HCT116 (cell line): ENCODE measurements around the gene SH3TC2. TPM values are rescaled to one million over a fixed set of nuclear protein-coding genes. Genes with fewer than 3 reads are reported as not detected.
A peak's percentile ranks its signal among the peaks of the same experiment; 100 is the strongest.

Experiments
- ATAC-seq: fragments of 200-7000 bp; cut with Tn5 transposase; 2 replicates; pipeline ENCODE4 v1.9.1; 2020; ENCODE audit warnings: mild to moderate bottlenecking, moderate library complexity
- BruUV-seq: library from RNA; stranded (reverse); fragments of 400-500 nt; replicated peaks from 2 replicates; lab custom pipeline; 2021; lab: Mats Ljungman, UMichigan
- CTCF ChIA-PET: fragments of 300-600 bp; sonication (Branson Sonifier 250); formaldehyde crosslinking; loops from one replicate; lab custom pipeline; 2021; ENCODE audit warnings: antibody characterized with exemption; lab: Charles Lee
- POLR2A ChIA-PET: fragments of 300-600, 350-600 bp; sonication (Branson Sonifier 250); formaldehyde crosslinking; loops from one replicate; lab custom pipeline; 2021; ENCODE audit warnings: antibody characterized with exemption; lab: Charles Lee
- RAD21 ChIA-PET, 2 experiments: fragments of 300-600 bp; sonication (Branson Sonifier 250); formaldehyde crosslinking; loops; one replicate each; lab custom pipeline; 2023; ENCODE audit warnings: low total read pairs in 2 of 2; ENCODE audit not compliant: uncharacterized antibody in 2 of 2, unreplicated experiment in 2 of 2, low non-redundant PET in 1 of 2; lab: Charles Lee
- DNase-seq: peaks from one replicate; pipeline ENCODE4 v3.0.0-alpha.2; 2010; ENCODE audit warnings: low read depth, low spot score
- H2AFZ ChIP-seq: fragments of 200-600 bp; shearing (Covaris generic), sonication (generic); 2 replicates; pipeline ENCODE4 v1.6.1; 2017; ENCODE audit warnings: low read depth, mixed run types, mixed read lengths, antibody characterized with exemption, low read length; ENCODE audit not compliant: poor library complexity, severe bottlenecking
- H3K27ac ChIP-seq: 2 replicates; pipeline ENCODE4 v1.5.1; 2012; ENCODE audit warnings: low read depth, low read length
- H3K27me3 ChIP-seq: fragments of 200-600 bp; sonication (generic); 2 replicates; pipeline ENCODE4 v1.6.1; 2016; ENCODE audit warnings: mixed run types, low read length, mixed read lengths; ENCODE audit not compliant: insufficient read depth
- H3K36me3 ChIP-seq, 2 experiments: fragments of 200-500 bp in 1 of 2; fragments of 200-600 bp in 1 of 2; sonication (Bioruptor generic) in 1 of 2; sonication (generic) in 1 of 2; 2 replicates each; pipeline versions ENCODE4 v1.5.1 to v1.6.1; 2014 to 2016; ENCODE audit warnings: low read length in 2 of 2, inconsistent platforms in 1 of 2, mixed read lengths in 1 of 2, mixed run types in 1 of 2; ENCODE audit not compliant: insufficient read depth in 2 of 2, control insufficient read depth in 1 of 2
- H3K4me1 ChIP-seq, 2 experiments: fragments of 200-600 bp in 1 of 2; sonication (generic) in 1 of 2; 2 replicates each; pipeline versions ENCODE4 v1.5.1 to v1.6.1; 2012 to 2017; ENCODE audit warnings: low read length in 2 of 2, inconsistent platforms in 1 of 2, mild to moderate bottlenecking in 1 of 2, mixed read lengths in 1 of 2, mixed run types in 1 of 2, moderate library complexity in 1 of 2; ENCODE audit not compliant: insufficient read depth in 2 of 2, control insufficient read depth in 1 of 2
- H3K4me2 ChIP-seq: fragments of 200-600 bp; sonication (generic); 2 replicates; pipeline ENCODE4 v1.6.1; 2017; ENCODE audit warnings: mixed run types, low read length, mixed read lengths
- H3K4me3 ChIP-seq, 2 experiments: fragments of 200-600 bp in 1 of 2; sonication (generic) in 1 of 2; replicated peaks in 1 of 2; 2 replicates each; pipeline ENCODE4 v1.5.1; 2011 to 2016; ENCODE audit warnings: low read length in 2 of 2, control low read depth in 1 of 2, low read depth in 1 of 2, mild to moderate bottlenecking in 1 of 2, mixed read lengths in 1 of 2, mixed run types in 1 of 2
- H3K79me2 ChIP-seq: fragments of 200-600 bp; sonication (generic); 2 replicates; pipeline ENCODE4 v1.6.1; 2017; ENCODE audit warnings: mild to moderate bottlenecking, mixed run types, low read length, moderate library complexity, mixed read lengths; ENCODE audit not compliant: insufficient read depth
- H3K9ac ChIP-seq: fragments of 200-600 bp; sonication (generic); 2 replicates; pipeline ENCODE4 v1.6.1; 2016; ENCODE audit warnings: low read length, mixed read lengths
- H3K9me2 ChIP-seq: fragments of 200-600 bp; sonication (generic), shearing (Covaris generic); 2 replicates; pipeline ENCODE4 v1.6.1; 2017; ENCODE audit warnings: mixed run types, mild to moderate bottlenecking, moderate library complexity; ENCODE audit not compliant: insufficient read depth
- H3K9me3 ChIP-seq, 2 experiments: fragments of 200-500 bp in 1 of 2; fragments of 200-600 bp in 1 of 2; sonication (Bioruptor generic) in 1 of 2; sonication (generic) in 1 of 2; 2 replicates each; pipeline ENCODE4 v1.6.1; 2014 to 2017; ENCODE audit warnings: low read length in 2 of 2, mixed read lengths in 2 of 2, inconsistent platforms in 1 of 2, low read depth in 1 of 2, mild to moderate bottlenecking in 1 of 2, mixed run types in 1 of 2, moderate library complexity in 1 of 2; ENCODE audit not compliant: control insufficient read depth in 1 of 2, insufficient read depth in 1 of 2
- H4K20me1 ChIP-seq: fragments of 200-600 bp; sonication (generic), shearing (Covaris generic); 2 replicates; pipeline ENCODE4 v1.6.1; 2017; ENCODE audit warnings: mixed run types, mild to moderate bottlenecking, moderate library complexity; ENCODE audit not compliant: insufficient read depth
- CBX3 ChIP-seq: IDR thresholded peaks from 2 replicates; pipeline ENCODE4 v1.6.1; 2012; ENCODE audit warnings: low read depth
- ELF1 ChIP-seq: IDR thresholded peaks from 2 replicates; pipeline ENCODE4 v1.6.1; 2012; ENCODE audit warnings: low read depth, borderline replicate concordance
- SIN3A ChIP-seq: IDR thresholded peaks from 2 replicates; pipeline ENCODE4 v1.6.1; 2012; ENCODE audit warnings: low read depth
- SP1 ChIP-seq: IDR thresholded peaks from 2 replicates; pipeline ENCODE4 v1.6.1; 2012; ENCODE audit warnings: low read depth
- intact Hi-C: fragments of 100-400 bp; cut with micrococcal nuclease; formaldehyde crosslinking; loops from 2 replicates; pipeline ENCODE4 v1.10.0; 2022
- total RNA-seq: library from RNA; stranded (reverse); gene quantifications from one replicate; pipeline ENCODE4 v1.2.1, GENCODE V29; 2021; ENCODE audit not compliant: unreplicated experiment

The SH3TC2 gene
- total RNA-seq, 1 experiment from 2014 or later, result 12.8 TPM

GRCh38 chr5:149108651-149109280 lies 45.9 kb upstream of the SH3TC2 start:
- no TSS peak for BruUV-seq
- no peak overlapping the region for H3K27ac ChIP-seq
- peaks cover 5% of the 10 kb centered on the region in 2 experiments; a peak in 3 of 4 replicates for H3K4me1 ChIP-seq
- no peak overlapping the region for H3K4me2 ChIP-seq
- ATAC-seq (no peak), DNase-seq (no peak)
- no peaks in the 10 kb centered on the region for H3K9me3 ChIP-seq
- H3K79me2 ChIP-seq, result no peaks in the 10 kb centered on the region
- H3K9ac ChIP-seq, result no peak overlapping the region
- no peaks in the 10 kb centered on the region for H3K9me2 ChIP-seq
- H3K36me3 ChIP-seq, result no peaks in the 10 kb centered on the region
- CTCF ChIA-PET, result no interaction called here
- H4K20me1 ChIP-seq, result no peaks in the 10 kb centered on the region
- H3K27me3 ChIP-seq, result no peaks in the 10 kb centered on the region
- no peak overlapping the region for H3K4me3 ChIP-seq
- intact Hi-C loops, result no loop called here
- POLR2A ChIA-PET, result no interaction called here
- RAD21 ChIA-PET, result no interaction called here
- H2AFZ ChIP-seq, result no peak overlapping the region
- TF ChIP-seq SIN3A (no peak), ELF1 (no peak)

- H3K9me3 ChIP-seq, result peaks cover 0 to 8% of the 10 kb centered on the region in 2 experiments; a peak in 1 of 4 replicates
- DNase-seq, result no peak
- H3K79me2 ChIP-seq, result no peaks in the 10 kb centered on the region
- ChIA-PET POLR2A (interaction anchor here (1.1 kb wide), 1 partner anchor 30 kb away, joined by 4 read pairs; no protein-coding TSS in a partner anchor), RAD21 (no interaction called here), CTCF (no interaction called here)
- no peaks in the 10 kb centered on the region for H3K4me1 ChIP-seq
- no peak overlapping the region for H3K4me3 ChIP-seq
- H3K27ac ChIP-seq, result no peak overlapping the region
- H3K36me3 ChIP-seq, result no peaks in the 10 kb centered on the region
- no peak for ATAC-seq
- H3K9ac ChIP-seq, result no peak overlapping the region
- BruUV-seq, result no TSS peak
- intact Hi-C loops, result no loop called here
- no peaks in the 10 kb centered on the region for H4K20me1 ChIP-seq
- H3K27me3 ChIP-seq, result no peaks in the 10 kb centered on the region
- TF ChIP-seq SP1 (no peak), CBX3 (0 out of 2 replicates have a peak, but pooled peaks have one; percentile 31)
- no peak overlapping the region for H2AFZ ChIP-seq
- no peak overlapping the region for H3K4me2 ChIP-seq
- no peaks in the 10 kb centered on the region for H3K9me2 ChIP-seq
These were observed 37.5 kb upstream of the SH3TC2 start for GRCh38 chr5:149100331-149100730.
